Suppressor macrophage treated with lipopolysaccharide for 1 hour (primary cell): Measurements from ENCODE around the gene RBM10.

ENCODE experiments used
- DNase-seq, 3 donors: peaks; one replicate each; pipeline ENCODE4 v3.0.0-alpha.2; 2020 to 2022

Gene RBM10

GRCh38 chrX:47200385-47201150 lies 55.5 kb downstream of the RBM10 start:
- DNase-seq = no peak

GRCh38 chrX:47201345-47201944 lies 56.4 kb downstream of the RBM10 start:
- no peak for DNase-seq

GRCh38 chrX:47202316-47202715 lies 57.3 kb downstream of the RBM10 start:
- no peak for DNase-seq

GRCh38 chrX:47202877-47203276 lies 57.9 kb downstream of the RBM10 start:
- DNase-seq = no peak

- no peak for DNase-seq
These were observed 59.9 kb downstream of the RBM10 start for GRCh38 chrX:47204970-47205369.

GRCh38 chrX:47206316-47206715 lies 61.3 kb downstream of the RBM10 start:
- no peak for DNase-seq

GRCh38 chrX:47208108-47208507 lies 63.1 kb downstream of the RBM10 start:
- no peak for DNase-seq

- DNase-seq = no peak
These were observed 64.7 kb downstream of the RBM10 start for GRCh38 chrX:47209508-47210238.

- DNase-seq = no peak
These were observed 65.8 kb downstream of the RBM10 start for GRCh38 chrX:47210661-47211425.

- no peak for DNase-seq
These were observed 67.6 kb downstream of the RBM10 start for GRCh38 chrX:47212381-47213293.

- no peak for DNase-seq
These were observed 69.5 kb downstream of the RBM10 start for GRCh38 chrX:47214435-47215077.

GRCh38 chrX:47215291-47215900 lies 70.4 kb downstream of the RBM10 start:
- DNase-seq = no peak

- no peak for DNase-seq
These were observed 71.4 kb downstream of the RBM10 start for GRCh38 chrX:47216393-47216925.

- DNase-seq = peak; percentile 66 to 76 (median 67)
These were observed 72.3 kb downstream of the RBM10 start for GRCh38 chrX:47217121-47217851.

- DNase-seq = peak; percentile 95 to 97 (median 96)
These were observed 72.8 kb downstream of the RBM10 start for GRCh38 chrX:47217852-47218279.

- peak; percentile 78 to 85 (median 80) for DNase-seq
These were observed 73.4 kb downstream of the RBM10 start, which contains the start of gene CDK16 for GRCh38 chrX:47218280-47218919. Gene CDK16, plus strand, starts transcription at chrX:47218681. Its CDS starts 4,877 bp downstream, at chrX:47223558.

- peak; percentile 55 to 82 (median 58) for DNase-seq
These were observed 74.1 kb downstream of the RBM10 start for GRCh38 chrX:47218920-47219815.

GRCh38 chrX:47221756-47222155 lies 76.7 kb downstream of the RBM10 start:
- DNase-seq = no peak
